OCI-M2 (cell line): Measurements from ENCODE around the gene MRPS33.
"Not testable (repeated sequence)": the region's sequence is repeated elsewhere in the genome, so short reads cannot be mapped to it uniquely, and the experiment has no call there.

ENCODE experiments used
- DNase-seq: peaks from one replicate; lab custom pipeline; 2025; ENCODE audit not compliant: unreplicated experiment; lab: John Stamatoyannopoulos, UW

The MRPS33 gene

GRCh38 chr7:141012696-141013344 is 1.9 kb downstream of the MRPS33 start:
- DNase-seq: no peak

DNA sequence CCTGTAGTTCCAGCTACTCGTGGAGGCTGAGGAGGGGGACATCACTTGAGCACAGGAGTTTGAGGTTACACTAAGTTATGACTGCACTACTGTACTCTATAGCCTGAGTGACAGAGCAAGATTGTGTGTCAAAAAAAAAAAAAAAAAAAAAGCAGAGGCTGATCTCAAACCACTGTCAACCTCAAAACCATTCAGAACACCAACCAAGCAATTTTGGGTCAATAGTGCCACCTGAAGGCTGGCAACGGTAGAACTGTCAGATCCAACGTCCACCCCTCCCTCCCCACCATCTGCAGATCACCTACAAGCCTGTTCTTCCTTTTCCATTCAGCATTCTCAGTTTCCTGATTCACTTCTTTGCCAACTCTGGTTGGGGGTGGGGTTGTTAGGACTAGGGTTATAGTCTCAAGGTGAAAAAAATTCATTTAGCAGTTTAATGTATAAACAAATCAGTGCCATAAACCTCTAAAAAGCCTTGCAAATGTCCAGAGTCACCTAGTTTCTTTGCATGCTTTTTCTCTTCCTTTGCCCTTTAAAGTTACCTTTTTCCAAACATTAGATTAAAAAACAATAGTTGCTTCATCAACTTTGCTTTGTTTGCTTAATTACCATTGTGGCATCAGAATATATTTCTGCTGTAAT is 2.6 kb downstream of the MRPS33 start:
- peak; percentile 30 for DNase-seq

DNA sequence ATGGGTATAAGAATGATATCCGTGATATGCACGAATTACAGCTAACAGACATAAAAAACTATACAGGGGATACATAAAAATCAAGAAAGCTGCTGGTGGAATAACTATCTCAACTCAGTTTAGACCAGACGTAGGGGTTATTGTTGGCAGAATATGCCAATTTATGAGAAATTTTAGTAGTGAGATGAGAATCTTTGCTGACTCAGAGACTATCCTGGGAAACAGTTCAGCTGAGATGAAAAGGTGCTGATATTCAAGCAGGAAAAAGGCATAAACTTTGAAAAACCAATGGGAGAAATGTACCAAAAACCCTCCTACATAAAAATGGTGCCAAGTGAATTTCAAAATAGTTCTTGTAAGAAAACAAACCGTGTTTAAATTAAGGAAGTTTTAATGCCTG is 3.3 kb downstream of the MRPS33 start:
- no peak for DNase-seq

DNA sequence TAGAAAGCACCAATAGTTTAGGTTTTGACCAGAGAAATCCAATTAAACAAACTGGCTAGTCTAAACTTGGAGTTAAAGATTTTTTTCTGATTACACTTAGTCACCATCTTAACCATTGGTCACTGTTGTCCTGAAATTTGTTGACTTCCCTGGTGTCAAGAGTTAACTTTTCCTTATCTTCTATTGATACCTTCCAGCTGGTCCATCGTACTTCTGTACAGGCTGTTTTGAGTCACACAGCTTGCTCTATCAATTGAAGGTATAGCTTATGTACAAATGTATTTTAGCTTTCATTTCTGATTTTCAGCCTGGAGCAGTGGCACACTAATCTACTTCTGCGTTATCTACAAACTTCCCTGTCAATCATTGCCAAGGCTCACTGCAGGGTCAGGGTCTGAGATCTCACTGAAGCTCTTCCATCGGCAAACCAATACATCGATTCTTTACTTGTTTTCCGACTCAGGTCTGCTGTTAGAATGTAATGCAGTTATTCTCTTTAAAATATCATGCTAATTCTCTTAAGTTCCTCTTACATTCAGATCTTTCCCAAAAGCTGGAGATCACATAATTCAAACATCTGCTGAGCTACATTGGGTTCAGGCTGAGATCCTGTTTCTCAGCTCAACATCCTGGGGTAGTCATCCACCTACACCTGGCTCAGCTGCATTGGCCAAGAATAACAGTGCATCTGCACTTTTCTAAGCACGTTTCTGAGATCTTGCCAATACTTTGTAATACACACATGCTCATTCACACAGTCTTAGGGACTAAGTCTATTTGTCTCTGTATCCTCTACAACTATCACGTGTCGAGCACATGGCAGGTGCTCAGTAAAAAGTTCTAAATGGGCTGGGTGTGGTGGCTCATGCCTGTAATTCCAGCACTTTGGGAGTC is 11.3 kb downstream of the MRPS33 start:
- no peak for DNase-seq

GRCh38 chr7:141001546-141001945 is 13.2 kb downstream of the MRPS33 start:
- no peak for DNase-seq

DNA sequence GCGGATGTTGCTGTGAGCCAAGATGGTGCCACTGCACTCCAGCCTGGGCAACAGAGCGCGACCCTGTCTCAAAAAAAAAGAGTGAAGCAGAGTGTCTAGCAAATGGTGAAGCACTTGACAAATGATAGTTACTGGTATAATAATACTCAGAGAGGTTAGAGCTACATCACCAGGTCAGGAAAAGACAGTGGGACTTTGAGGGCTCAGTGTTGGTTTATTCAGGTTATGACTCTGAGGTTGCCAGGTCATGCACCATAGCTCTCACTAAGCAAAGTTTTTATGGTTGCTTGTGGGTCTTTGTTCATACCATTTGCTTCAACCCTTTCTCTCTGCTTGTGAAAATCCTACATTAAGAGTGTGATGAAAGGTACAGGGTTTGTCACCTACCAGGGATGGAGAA is 13.6 kb downstream of the MRPS33 start:
- no peak for DNase-seq

DNA sequence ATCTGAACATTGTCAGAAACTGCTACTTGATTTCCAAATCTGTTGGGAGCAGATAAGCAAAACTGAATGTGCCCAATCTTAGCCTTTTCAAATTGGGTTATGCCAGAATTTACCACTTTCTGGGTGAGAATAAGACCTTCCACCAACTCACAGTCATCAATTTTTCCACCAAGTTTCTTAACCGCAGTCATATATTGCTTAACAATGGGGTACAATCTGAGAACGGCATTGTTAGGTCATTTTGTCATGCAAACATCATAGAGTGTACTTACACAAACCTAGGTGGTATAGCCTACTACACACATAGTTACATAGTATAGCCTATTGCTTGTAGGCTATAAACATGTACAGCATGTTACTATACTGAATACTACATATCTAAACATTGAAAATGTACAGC is 16.0 kb downstream of the MRPS33 start:
- no peak for DNase-seq

GRCh38 chr7:140992422-140992821 is 22.3 kb downstream of the MRPS33 start:
- DNase-seq: no peak

GRCh38 chr7:140990193-140990962 is 24.4 kb downstream of the MRPS33 start:
- DNase-seq: no peak

DNA sequence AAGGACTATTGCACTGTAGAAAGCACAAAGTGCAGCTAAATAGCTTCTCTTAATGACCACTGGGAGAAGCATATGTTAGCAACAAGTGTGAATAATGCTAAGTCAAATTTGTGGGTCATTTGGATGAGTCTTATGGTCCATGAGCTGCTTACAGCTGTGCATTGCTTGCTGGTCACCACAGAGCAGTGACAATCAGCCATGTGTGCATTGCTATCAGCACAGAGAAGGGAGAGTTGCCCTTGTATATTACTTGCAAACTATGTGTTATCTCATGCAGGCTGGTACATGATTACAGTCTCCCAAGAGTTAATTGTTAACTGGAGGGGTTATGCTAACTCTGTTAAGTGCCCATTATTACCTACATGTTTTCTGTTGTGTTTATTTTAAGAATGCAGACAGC is 25.7 kb downstream of the MRPS33 start:
- no peak for DNase-seq

- DNase-seq: no peak
Measured at GRCh38 chr7:140983802-140984201, 30.9 kb downstream of the MRPS33 start.

DNA sequence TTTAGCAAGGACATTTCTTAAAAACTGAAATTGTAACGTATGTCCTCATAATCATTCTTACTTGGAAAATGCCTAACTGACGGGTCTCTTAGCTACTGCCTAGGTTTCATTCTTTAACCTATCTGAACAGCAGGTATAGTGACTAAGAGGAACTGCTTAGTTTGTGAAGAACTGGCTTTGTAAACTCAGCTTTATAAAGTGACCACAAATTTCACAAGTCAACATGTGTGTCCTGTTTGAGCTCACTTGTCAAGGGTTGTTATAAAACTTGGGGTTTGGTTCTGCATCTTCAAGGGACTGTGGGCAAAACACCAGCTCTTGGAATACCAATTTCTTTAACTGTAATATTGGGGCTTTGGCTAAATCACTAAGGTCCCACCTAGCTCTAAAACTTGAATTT is 32.2 kb downstream of the MRPS33 start:
- DNase-seq: no peak

DNA sequence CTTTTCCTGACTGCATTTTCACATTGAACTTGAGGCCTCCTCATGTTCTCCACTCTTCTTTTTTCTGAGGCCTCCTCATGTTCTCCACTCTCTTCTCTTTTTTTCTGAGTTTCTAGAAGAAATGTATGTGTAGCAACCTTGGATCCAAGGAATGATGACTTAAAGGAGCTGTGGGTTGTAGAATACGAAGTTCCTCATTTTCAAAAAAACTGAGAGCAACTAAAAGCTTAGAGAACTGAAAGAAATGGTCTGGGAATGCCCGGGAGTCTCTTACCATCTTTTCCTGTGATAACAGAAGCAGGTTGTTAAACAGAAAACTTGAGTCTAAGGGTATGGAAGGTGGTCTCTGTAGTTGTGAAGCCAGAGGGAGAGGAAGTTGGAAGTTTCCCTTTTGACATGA is 32.8 kb downstream of the MRPS33 start:
- no peak for DNase-seq

DNA sequence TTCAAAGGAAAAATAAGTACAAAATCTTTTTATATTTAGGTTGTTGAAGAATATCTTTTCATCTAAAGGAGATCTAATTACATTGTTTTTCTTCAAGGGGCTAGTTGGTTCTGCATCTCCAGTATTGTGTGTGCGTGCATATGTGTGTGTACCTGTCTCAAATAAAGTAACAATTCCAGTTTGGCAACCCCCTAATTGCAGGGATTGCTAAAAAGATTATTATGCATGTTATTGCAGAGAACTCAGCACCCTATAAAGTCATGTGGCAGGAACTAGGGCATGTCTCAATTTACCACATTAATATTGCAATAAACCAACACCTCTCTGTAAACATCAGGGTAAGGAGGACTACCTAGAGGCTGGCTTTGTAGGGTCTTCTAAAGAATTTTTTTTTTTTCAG is 37.0 kb downstream of the MRPS33 start:
- DNase-seq: no peak

GRCh38 chr7:140972876-140973829 is 41.6 kb downstream of the MRPS33 start:
- no peak for DNase-seq

GRCh38 chr7:140972344-140972743 is 42.4 kb downstream of the MRPS33 start:
- no peak for DNase-seq

DNA sequence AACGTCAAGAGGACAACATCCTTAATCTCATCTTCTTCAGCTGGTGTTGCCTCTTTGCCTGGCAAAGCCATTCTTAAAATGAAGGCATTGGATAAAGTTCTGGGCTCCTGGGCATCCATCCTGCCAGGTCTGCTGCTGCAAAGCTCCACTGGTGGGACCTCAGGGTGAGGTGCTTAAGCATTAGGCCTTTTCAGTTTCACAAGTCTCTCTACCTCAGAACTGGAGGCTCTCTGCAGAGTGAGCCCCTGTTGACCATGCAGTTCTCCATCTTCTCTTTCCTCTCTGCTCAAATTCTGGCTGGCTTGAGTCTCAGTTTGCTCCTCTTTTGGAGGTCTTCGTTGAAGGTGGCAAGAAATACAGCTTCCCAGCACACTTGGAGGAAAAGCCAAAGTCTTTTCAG is 47.3 kb downstream of the MRPS33 start:
- no peak for DNase-seq

- DNase-seq: no peak
Measured at GRCh38 chr7:140966561-140967233, 48.1 kb downstream of the MRPS33 start.

DNA sequence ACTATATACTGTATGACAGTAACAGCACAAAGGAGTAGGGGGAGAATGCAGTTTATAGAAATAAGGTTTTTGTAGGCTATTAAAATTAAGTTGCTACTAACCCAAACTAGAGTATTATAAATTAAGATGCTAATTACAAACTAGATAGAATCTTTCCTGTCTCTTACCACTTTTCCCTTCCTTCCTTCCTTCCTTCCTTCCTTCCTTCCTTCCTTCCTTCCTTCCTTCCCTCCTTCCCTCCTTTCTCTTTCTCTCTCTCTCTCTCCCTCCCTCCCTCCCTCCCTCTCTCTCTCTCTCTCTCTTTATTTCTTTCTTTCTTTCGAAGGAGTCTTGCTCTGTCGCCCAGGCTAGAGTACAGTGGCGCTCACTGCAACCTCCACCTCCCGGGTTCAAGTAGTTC is 53.6 kb downstream of the MRPS33 start:
- DNase-seq: no peak

DNA sequence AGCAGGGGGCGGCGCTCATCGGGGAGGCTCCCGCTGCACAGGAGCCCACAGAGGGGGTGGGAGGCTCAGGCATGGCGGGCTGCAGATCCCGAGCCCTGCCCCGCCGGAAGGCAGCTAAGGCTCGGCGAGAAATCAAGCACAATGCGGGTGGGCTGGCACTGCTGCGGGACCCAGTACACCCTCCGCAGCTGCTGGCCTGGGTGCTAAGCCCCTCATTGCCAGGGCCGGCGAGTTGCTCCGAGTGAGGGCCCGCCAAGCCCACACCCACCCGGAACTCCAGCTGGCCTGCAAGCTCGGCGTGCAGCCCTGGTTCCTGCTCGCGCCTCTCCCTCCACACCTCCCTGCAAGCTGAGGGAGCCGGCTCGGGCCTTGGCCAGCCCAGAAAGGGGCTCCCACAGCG is 57.8 kb downstream of the MRPS33 start:
- not testable (repeated sequence) for DNase-seq
